Fibroblast of peridontal ligament (primary cell): ENCODE results near the gene TLR3.
"Not testable (repeated sequence)": the region's sequence is repeated elsewhere in the genome, so short reads cannot be mapped to it uniquely, and the experiment has no call there.

Experiments used
- DNase-seq: peaks from one replicate; pipeline ENCODE4 v3.0.0-alpha.2; 2010; ENCODE audit errors: extremely low read depth

Gene TLR3

GRCh38 chr4:186068581-186069348 lies at the start of gene TLR3:
TSS of gene TLR3 (plus strand) at chr4:186069156. CDS start at chr4:186076620, 7,464 bp downstream.
- DNase-seq = peak; percentile 64

DNA sequence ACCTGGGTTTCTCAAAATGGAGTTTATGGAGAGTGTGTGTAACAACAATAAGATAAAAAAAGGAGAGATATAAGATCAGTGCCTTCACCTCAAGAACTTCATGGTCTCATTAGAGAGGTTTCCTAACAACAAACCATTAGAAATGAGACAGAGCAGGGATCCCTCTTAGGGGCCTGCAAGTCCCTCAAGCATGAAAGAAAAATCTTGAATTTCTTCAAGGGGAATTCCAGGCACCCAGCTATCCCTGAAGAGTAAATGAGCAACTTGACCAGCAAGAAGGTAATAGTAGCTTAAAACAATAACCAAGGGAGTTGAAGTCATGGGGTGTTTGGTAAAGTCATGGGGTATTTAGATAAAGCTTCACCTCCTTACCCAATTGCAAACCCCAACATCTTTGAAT lies 49.7 kb upstream of the TLR3 start:
- DNase-seq = no peak

- DNase-seq = no peak
Observed at GRCh38 chr4:186020106-186020792, 48.7 kb upstream of the TLR3 start.

- no peak for DNase-seq
Observed at GRCh38 chr4:186020793-186021407, 48.1 kb upstream of the TLR3 start.

GRCh38 chr4:186021461-186022167 lies 47.3 kb upstream of the TLR3 start:
- DNase-seq = peak; percentile 66

GRCh38 chr4:186023975-186024374 lies 45.0 kb upstream of the TLR3 start:
- no peak for DNase-seq

- DNase-seq = no peak
Observed at GRCh38 chr4:186024637-186025407, 44.1 kb upstream of the TLR3 start.

- no peak for DNase-seq
Observed at GRCh38 chr4:186025408-186025690, 43.6 kb upstream of the TLR3 start.

- no peak for DNase-seq
Observed at GRCh38 chr4:186027405-186027804, 41.6 kb upstream of the TLR3 start.

- peak; percentile 68 for DNase-seq
Observed at GRCh38 chr4:186029571-186030398, 39.2 kb upstream of the TLR3 start.

DNA sequence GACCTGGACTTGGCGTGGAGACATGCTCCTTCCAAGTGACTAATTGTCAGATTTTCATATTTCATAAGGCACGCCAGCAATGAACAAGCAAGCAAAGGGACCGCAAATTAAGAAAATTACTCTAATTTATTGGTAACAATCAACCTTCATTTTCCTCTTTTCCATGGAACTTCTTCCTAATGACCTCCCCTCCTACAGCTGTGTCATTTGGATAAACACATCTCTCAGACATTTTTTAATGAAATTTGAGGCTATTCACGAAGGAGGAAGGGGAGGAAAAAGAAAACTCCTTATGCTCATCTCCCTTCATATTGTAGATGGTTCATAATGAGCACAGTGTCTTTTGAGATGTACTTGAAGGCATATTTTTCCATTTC lies 38.6 kb upstream of the TLR3 start:
- no peak for DNase-seq

- no peak for DNase-seq
Observed at GRCh38 chr4:186030795-186031194, 38.2 kb upstream of the TLR3 start.

GRCh38 chr4:186032259-186032658 lies 36.7 kb upstream of the TLR3 start:
- no peak for DNase-seq

- no peak for DNase-seq
Observed at GRCh38 chr4:186033027-186033426, 35.9 kb upstream of the TLR3 start.

GRCh38 chr4:186034613-186035012 lies 34.3 kb upstream of the TLR3 start:
- DNase-seq = not testable (repeated sequence)

DNA sequence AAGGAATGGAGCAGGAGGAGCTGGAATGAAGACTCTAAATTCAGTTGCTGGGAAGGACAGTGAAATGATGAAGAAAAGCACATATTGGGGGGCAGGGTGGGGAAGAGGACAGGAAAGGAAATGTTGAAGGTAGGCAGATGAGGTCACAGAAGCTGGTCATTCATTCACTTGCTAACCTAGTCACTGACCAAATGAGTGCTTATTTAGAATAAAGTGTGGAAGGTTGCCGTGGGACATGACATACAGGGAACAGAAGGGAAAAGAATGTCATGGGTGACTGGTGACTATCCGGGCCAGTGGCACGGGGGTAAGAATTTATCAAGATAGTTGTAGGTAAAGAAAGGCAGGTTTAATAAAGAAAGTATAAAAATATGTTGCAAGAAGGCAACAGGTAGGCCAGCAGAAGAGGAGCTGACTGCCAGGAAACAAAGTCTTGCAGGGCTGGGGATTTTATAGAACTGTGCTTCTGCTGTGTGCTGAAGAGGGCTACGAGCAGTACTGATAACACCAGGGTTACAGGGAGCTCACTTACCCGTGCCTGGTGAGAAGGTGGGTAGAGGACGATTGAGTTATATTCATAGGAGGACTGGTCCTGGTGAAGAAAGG lies 31.9 kb upstream of the TLR3 start:
- DNase-seq = no peak

DNA sequence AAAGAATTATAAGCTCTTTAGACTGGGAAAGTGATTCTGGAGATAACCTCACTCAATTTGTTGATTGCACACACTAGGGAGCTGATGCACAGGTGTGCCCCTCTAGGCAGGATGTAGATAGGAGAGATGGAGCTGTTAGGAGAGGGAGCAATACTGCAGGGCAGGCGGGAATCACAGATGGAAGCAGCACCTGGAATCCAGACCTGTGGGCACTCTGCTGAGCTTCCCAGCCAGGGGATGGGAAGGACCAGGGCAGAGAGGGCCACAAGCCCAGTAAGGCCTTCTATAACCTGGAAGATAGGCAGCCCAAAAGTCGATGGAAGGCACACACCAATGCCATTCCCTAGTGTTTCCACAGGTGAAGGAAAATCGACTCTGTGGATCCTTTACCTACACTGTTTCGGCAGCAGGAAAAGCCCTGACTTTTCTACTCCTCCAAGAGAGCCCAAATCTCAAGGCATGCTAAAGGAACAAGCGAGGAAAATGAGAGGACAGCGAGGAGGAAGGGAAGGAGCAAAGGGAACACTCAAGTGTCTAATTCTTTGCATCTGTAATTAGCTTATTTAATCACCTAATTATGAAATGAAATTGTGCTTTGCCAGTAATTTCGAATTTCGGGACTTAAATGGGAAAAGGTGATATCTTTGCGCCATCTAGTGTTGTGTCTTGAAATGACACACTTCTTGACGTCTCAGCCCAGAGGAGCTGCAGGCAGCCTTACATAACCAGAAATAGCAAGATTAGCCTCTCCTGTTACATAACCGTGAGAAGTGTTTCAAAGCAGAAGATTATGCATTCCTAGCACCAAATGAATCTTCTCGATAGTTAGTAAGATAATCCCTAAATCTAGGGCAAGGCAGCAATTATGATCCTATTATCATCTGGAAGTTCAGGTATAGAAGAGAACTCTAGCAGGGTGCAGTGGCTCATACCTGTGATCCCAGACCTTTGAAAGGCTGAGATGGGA lies 31.0 kb upstream of the TLR3 start:
- DNase-seq = peak; percentile 94

DNA sequence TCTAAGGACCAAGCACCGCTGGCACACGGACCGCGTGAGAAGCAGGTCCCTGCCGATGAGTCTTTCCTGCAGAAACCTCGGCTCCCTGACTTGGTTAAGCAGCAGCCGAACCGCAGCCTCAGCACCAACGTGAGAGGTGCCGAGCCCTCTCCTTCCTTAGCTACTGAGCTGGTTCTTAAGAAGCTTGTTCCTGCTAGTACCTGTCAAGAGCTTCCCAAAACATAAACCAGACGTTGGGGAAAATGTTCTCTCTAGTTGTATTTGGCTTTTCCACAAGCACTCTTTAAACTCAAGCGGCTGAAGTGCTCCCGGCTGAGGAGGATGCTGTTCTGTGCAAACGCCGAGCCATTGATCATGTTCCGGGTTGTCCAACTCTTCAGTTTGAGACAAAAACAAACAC lies 29.3 kb upstream of the TLR3 start:
- no peak for DNase-seq

DNA sequence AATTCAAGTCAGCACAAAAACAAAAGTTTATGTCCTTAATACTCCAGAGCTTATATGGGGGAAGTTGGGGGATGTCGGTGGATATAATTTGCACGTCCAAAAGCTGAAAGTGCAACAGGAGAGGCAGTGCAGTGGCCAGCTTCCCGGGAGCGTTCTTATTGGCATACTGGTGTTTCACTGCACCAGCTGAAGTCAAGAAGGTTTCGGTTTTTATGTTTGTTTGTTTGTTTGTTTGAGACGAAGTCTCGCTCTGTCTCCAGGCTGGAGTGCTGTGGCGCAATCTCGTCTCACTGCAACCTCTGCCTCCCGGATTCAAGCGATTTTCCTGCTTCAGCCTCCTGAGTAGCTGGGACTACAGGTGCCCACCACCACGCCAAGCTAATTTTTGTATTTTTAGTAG lies 28.6 kb upstream of the TLR3 start:
- no peak for DNase-seq
